Measurements from ENCODE around the gene FAM83E. TPM values are rescaled to one million over a fixed set of nuclear protein-coding genes. Genes with fewer than 3 reads are reported as not detected.

FAM83E gene
- total RNA-seq, 1 experiment from 2014 or later, result 8.8 TPM

DNA sequence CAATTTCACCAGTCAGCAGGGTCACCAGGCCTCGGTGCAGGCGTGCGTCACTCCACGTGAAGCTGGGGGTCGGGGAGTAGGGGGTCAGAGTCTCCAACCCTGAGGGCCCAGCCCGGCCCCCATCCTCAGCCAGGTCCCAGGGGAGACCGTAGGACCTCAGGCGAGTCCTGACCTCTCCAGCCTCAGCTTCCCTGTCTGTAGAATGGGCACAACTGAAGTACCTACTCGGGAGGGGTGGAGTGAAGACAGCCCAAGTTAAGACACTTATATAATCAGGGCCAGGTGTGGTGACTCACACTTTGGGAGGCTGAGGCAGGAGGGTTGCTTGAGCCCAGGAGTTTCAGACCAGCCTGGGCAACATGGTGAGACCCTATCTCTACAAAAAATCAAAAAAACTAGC, 11.0 kb downstream of the FAM83E start:
- Mint-ChIP-seq H3K36me3 (no peaks in the 10 kb centered on the region), H3K4me1 (no peaks in the 10 kb centered on the region), H3K27me3 (ENCODE audit: low read depth) (no peaks in the 10 kb centered on the region), H3K4me3 (no peak overlapping the region), H3K9me3 (no peaks in the 10 kb centered on the region), H3K27ac (no peak overlapping the region)
- ATAC-seq, result no peak
- POLR2A ChIA-PET, result no interaction called here
- TF ChIP-seq CDX4 (CRISPR knock-in tag; IDR thresholded peaks at IDR 0.05; ENCODE audit: borderline replicate concordance) (no peak), GTF2I (CRISPR knock-in tag; conservative IDR thresholded peaks at IDR 0.05) (peak; percentile 76), ZNF263 (CRISPR knock-in tag; IDR thresholded peaks at IDR 0.05; ENCODE audit: low read depth) (no peak), ZNF317 (CRISPR knock-in tag; IDR thresholded peaks at IDR 0.05; ENCODE audit: borderline replicate concordance, low read depth) (no peak), PRDM15 (CRISPR knock-in tag; IDR thresholded peaks at IDR 0.05) (no peak), ETV6 (CRISPR knock-in tag; IDR thresholded peaks at IDR 0.05) (no peak), CREM (CRISPR knock-in tag; IDR thresholded peaks at IDR 0.05) (no peak)
- DNase-seq (ENCODE audit: low spot score), result no peak
- CTCF ChIA-PET, result no interaction called here

- DNase-seq (ENCODE audit: low spot score) (no peak), ATAC-seq (no peak)
- H3K36me3 Mint-ChIP-seq, result no peaks in the 10 kb centered on the region
- H3K4me3 Mint-ChIP-seq, result no peak overlapping the region
- no peaks in the 10 kb centered on the region for H3K9me3 Mint-ChIP-seq
- H3K27ac Mint-ChIP-seq, result no peak overlapping the region
- ChIA-PET CTCF (no interaction called here), POLR2A (no interaction called here)
- H3K27me3 Mint-ChIP-seq (ENCODE audit: low read depth), result no peaks in the 10 kb centered on the region
- H3K4me1 Mint-ChIP-seq, result no peaks in the 10 kb centered on the region
- TF ChIP-seq, protein P1, sequence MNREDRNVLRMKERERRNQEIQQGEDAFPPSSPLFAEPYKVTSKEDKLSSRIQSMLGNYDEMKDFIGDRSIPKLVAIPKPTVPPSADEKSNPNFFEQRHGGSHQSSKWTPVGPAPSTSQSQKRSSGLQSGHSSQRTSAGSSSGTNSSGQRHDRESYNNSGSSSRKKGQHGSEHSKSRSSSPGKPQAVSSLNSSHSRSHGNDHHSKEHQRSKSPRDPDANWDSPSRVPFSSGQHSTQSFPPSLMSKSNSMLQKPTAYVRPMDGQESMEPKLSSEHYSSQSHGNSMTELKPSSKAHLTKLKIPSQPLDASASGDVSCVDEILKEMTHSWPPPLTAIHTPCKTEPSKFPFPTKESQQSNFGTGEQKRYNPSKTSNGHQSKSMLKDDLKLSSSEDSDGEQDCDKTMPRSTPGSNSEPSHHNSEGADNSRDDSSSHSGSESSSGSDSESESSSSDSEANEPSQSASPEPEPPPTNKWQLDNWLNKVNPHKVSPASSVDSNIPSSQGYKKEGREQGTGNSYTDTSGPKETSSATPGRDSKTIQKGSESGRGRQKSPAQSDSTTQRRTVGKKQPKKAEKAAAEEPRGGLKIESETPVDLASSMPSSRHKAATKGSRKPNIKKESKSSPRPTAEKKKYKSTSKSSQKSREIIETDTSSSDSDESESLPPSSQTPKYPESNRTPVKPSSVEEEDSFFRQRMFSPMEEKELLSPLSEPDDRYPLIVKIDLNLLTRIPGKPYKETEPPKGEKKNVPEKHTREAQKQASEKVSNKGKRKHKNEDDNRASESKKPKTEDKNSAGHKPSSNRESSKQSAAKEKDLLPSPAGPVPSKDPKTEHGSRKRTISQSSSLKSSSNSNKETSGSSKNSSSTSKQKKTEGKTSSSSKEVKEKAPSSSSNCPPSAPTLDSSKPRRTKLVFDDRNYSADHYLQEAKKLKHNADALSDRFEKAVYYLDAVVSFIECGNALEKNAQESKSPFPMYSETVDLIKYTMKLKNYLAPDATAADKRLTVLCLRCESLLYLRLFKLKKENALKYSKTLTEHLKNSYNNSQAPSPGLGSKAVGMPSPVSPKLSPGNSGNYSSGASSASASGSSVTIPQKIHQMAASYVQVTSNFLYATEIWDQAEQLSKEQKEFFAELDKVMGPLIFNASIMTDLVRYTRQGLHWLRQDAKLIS (CRISPR knock-in tag; IDR thresholded peaks at IDR 0.05; ENCODE audit: borderline replicate concordance), result no peak
- no peak for TF ChIP-seq ATF1 (CRISPR knock-in tag; IDR thresholded peaks at IDR 0.05)
- no peak for TF ChIP-seq ZNF219 (CRISPR knock-in tag; IDR thresholded peaks at IDR 0.05; ENCODE audit: borderline replicate concordance)
- TF ChIP-seq STAT6 (CRISPR knock-in tag; conservative IDR thresholded peaks at IDR 0.05; ENCODE audit: low read depth), result no peak
- no peak for TF ChIP-seq NFATC4 (CRISPR knock-in tag; IDR thresholded peaks at IDR 0.05)
- no peak for TF ChIP-seq PRRX2 (CRISPR knock-in tag; IDR thresholded peaks at IDR 0.05)
- no peak for TF ChIP-seq CBFB (CRISPR knock-in tag; IDR thresholded peaks at IDR 0.05; ENCODE audit: low read depth)
- TF ChIP-seq, protein P2, sequence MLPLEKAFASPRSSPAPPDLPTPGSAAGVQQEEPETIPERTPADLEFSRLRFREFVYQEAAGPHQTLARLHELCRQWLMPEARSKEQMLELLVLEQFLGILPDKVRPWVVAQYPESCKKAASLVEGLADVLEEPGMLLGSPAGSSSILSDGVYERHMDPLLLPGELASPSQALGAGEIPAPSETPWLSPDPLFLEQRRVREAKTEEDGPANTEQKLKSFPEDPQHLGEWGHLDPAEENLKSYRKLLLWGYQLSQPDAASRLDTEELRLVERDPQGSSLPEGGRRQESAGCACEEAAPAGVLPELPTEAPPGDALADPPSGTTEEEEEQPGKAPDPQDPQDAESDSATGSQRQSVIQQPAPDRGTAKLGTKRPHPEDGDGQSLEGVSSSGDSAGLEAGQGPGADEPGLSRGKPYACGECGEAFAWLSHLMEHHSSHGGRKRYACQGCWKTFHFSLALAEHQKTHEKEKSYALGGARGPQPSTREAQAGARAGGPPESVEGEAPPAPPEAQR (CRISPR knock-in tag; IDR thresholded peaks at IDR 0.05), result no peak
- TF ChIP-seq, protein P3, sequence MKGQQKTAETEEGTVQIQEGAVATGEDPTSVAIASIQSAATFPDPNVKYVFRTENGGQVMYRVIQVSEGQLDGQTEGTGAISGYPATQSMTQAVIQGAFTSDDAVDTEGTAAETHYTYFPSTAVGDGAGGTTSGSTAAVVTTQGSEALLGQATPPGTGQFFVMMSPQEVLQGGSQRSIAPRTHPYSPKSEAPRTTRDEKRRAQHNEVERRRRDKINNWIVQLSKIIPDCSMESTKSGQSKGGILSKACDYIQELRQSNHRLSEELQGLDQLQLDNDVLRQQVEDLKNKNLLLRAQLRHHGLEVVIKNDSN (CRISPR knock-in tag; IDR thresholded peaks at IDR 0.05), result no peak
- no peak for TF ChIP-seq ZBTB21 (CRISPR knock-in tag; IDR thresholded peaks at IDR 0.05; ENCODE audit: borderline replicate concordance)
- TF ChIP-seq, protein P4, sequence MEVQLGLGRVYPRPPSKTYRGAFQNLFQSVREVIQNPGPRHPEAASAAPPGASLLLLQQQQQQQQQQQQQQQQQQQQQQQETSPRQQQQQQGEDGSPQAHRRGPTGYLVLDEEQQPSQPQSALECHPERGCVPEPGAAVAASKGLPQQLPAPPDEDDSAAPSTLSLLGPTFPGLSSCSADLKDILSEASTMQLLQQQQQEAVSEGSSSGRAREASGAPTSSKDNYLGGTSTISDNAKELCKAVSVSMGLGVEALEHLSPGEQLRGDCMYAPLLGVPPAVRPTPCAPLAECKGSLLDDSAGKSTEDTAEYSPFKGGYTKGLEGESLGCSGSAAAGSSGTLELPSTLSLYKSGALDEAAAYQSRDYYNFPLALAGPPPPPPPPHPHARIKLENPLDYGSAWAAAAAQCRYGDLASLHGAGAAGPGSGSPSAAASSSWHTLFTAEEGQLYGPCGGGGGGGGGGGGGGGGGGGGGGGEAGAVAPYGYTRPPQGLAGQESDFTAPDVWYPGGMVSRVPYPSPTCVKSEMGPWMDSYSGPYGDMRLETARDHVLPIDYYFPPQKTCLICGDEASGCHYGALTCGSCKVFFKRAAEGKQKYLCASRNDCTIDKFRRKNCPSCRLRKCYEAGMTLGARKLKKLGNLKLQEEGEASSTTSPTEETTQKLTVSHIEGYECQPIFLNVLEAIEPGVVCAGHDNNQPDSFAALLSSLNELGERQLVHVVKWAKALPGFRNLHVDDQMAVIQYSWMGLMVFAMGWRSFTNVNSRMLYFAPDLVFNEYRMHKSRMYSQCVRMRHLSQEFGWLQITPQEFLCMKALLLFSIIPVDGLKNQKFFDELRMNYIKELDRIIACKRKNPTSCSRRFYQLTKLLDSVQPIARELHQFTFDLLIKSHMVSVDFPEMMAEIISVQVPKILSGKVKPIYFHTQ (CRISPR knock-in tag; IDR thresholded peaks at IDR 0.05), result no peak
- TF ChIP-seq ZNF671 (CRISPR knock-in tag; IDR thresholded peaks at IDR 0.05), result no peak
- no peak for TF ChIP-seq RELA (CRISPR knock-in tag; IDR thresholded peaks at IDR 0.05; ENCODE audit: borderline replicate concordance)
These were observed 11.4 kb downstream of the FAM83E start for GRCh38 chr19:48603449-48603848.
